Neuronal stem cell (in vitro differentiated cells): Measurements from ENCODE around the gene RNF212.

ENCODE experiments used
- DNase-seq: peaks from one replicate; pipeline ENCODE4 v3.0.0-alpha.2; 2013; ENCODE audit warnings: low spot score
- H2AFZ ChIP-seq: one replicate; pipeline ENCODE4 v1.6.1; 2013; ENCODE audit warnings: mild to moderate bottlenecking, low read length, inconsistent platforms
- H2AK5ac ChIP-seq: 2 replicates; pipeline ENCODE4 v1.6.1; 2013; ENCODE audit warnings: low read depth, mild to moderate bottlenecking, inconsistent platforms, low read length, moderate library complexity, mixed read lengths
- H2BK120ac ChIP-seq: 2 replicates; pipeline ENCODE4 v1.6.1; 2013; ENCODE audit warnings: low read depth, mild to moderate bottlenecking, inconsistent platforms, low read length, moderate library complexity, mixed read lengths
- H2BK12ac ChIP-seq: one replicate; pipeline ENCODE4 v1.6.1; 2013; ENCODE audit warnings: low read length, inconsistent platforms
- H2BK15ac ChIP-seq: 2 replicates; pipeline ENCODE4 v1.6.1; 2013; ENCODE audit warnings: mild to moderate bottlenecking, low read length, inconsistent platforms, mixed read lengths
- H2BK5ac ChIP-seq: one replicate; pipeline ENCODE4 v1.6.1; 2013; ENCODE audit warnings: inconsistent platforms, mild to moderate bottlenecking, low read length, moderate library complexity
- H3K14ac ChIP-seq: one replicate; pipeline ENCODE4 v1.6.1; 2013; ENCODE audit warnings: low read length, inconsistent platforms
- H3K18ac ChIP-seq: 2 replicates; pipeline ENCODE4 v1.6.1; 2013; ENCODE audit warnings: low read length, inconsistent platforms
- H3K23ac ChIP-seq: 2 replicates; pipeline ENCODE4 v1.6.1; 2013; ENCODE audit warnings: low read depth, mild to moderate bottlenecking, mixed read lengths, low read length, inconsistent platforms; ENCODE audit not compliant: poor library complexity
- H3K27ac ChIP-seq: replicated peaks from 3 replicates; pipeline ENCODE4 v1.5.1; 2013; ENCODE audit warnings: low read length, inconsistent platforms
- H3K27me3 ChIP-seq, 3 experiments: 2 replicates each; pipeline ENCODE4 v1.6.1; 2013; ENCODE audit warnings: low read length in 3 of 3, mild to moderate bottlenecking in 2 of 3, inconsistent platforms in 1 of 3, low read depth in 1 of 3, mixed read lengths in 1 of 3, moderate library complexity in 1 of 3; ENCODE audit not compliant: control insufficient read depth in 3 of 3, insufficient read depth in 3 of 3
- H3K36me3 ChIP-seq, 2 donors: replicated peaks in 1 of 2; 2 replicates each; pipeline ENCODE4 v1.6.1; 2013; ENCODE audit warnings: low read length in 2 of 2; ENCODE audit not compliant: control insufficient read depth in 2 of 2, insufficient read depth in 2 of 2
- H3K4ac ChIP-seq: 2 replicates; pipeline ENCODE4 v1.6.1; 2013; ENCODE audit warnings: inconsistent platforms, mild to moderate bottlenecking, low read length, moderate library complexity
- H3K4me1 ChIP-seq, 2 donors: 1 replicate in 1 of 2; 2 replicates in 1 of 2; pipeline ENCODE4 v1.6.1; 2013; ENCODE audit warnings: low read length in 2 of 2, low read depth in 1 of 2; ENCODE audit not compliant: control insufficient read depth in 2 of 2, insufficient read depth in 1 of 2
- H3K4me2 ChIP-seq: one replicate; pipeline ENCODE4 v1.6.1; 2013; ENCODE audit warnings: mild to moderate bottlenecking, low read length, inconsistent platforms; ENCODE audit not compliant: insufficient read depth, poor library complexity, severe bottlenecking
- H3K4me3 ChIP-seq, 2 donors: 2 replicates each; pipeline ENCODE4 v1.5.1; 2013; ENCODE audit warnings: low read length in 2 of 2, mild to moderate bottlenecking in 2 of 2, inconsistent platforms in 1 of 2, moderate library complexity in 1 of 2
- H3K79me1 ChIP-seq: one replicate; pipeline ENCODE4 v1.6.1; 2013; ENCODE audit warnings: low read depth, mild to moderate bottlenecking, inconsistent platforms, low read length, moderate library complexity
- H3K9ac ChIP-seq: one replicate; pipeline ENCODE4 v1.6.1; 2013; ENCODE audit warnings: mild to moderate bottlenecking, low read depth, low read length, inconsistent platforms; ENCODE audit not compliant: poor library complexity
- H3K9me3 ChIP-seq, 2 donors: replicated peaks in 1 of 2; 2 replicates each; pipeline versions ENCODE3 to v1.6.1; 2013; ENCODE audit warnings: low read length in 2 of 2, mild to moderate bottlenecking in 2 of 2, inconsistent platforms in 1 of 2, low read depth in 1 of 2, mixed read lengths in 1 of 2, moderate library complexity in 1 of 2; ENCODE audit not compliant: control insufficient read depth in 2 of 2, insufficient read depth in 1 of 2
- H4K8ac ChIP-seq: one replicate; pipeline ENCODE4 v1.6.1; 2013; ENCODE audit warnings: low read depth, mild to moderate bottlenecking, inconsistent platforms, low read length, moderate library complexity
- H4K91ac ChIP-seq: one replicate; pipeline ENCODE4 v1.6.1; 2013; ENCODE audit warnings: low read length, low read depth, mild to moderate bottlenecking, inconsistent platforms; ENCODE audit not compliant: poor library complexity
- WGBS, 2 donors: extraction: QIAGEN DNeasy Blood & Tissue Kit; methylation state at CpG; one replicate each; pipeline ENCODE4 v1.1.7; 2013; ENCODE audit warnings: missing lambda C conversion rate in 2 of 2, mixed read lengths in 1 of 2; ENCODE audit not compliant: insufficient read length in 2 of 2, insufficient replicate concordance in 1 of 2; ENCODE audit errors: extremely low coverage in 2 of 2; 5-methylcytosine and 5-hydroxymethylcytosine counted together

RNF212 gene

GRCh38 chr4:1027915-1028238 lies 85.5 kb downstream of the RNF212 start:
- Histone ChIP-seq H3K36me3 (peaks cover 21 to 27% of the 10 kb centered on the region in 2 donors), H4K91ac (no peak overlapping the region), H2AFZ (no peak overlapping the region), H2BK15ac (peak overlapping the region; percentile 58), H3K4ac (peak overlapping the region; percentile 2), H3K27ac (no peak overlapping the region), H3K27me3 (peaks cover 0 to 5% (median 0%) of the 10 kb centered on the region in 3 experiments), H3K9ac (peak overlapping the region; percentile 38), H3K18ac (peak overlapping the region; percentile 5), H4K8ac (no peak overlapping the region), H3K79me1 (peaks cover 7% of the 10 kb centered on the region), H3K23ac (no peak overlapping the region), H3K14ac (peak overlapping the region; percentile 63), H3K4me1 (peaks cover 12 to 32% of the 10 kb centered on the region in 2 donors), H2BK120ac (no peak overlapping the region), H2AK5ac (peak overlapping the region; percentile 100), H2BK5ac (peak overlapping the region; percentile 90), H3K4me3 (no peak overlapping the region), H3K4me2 (no peak overlapping the region), H2BK12ac (no peak overlapping the region), H3K9me3 (peaks cover 0 to 11% of the 10 kb centered on the region in 2 donors)
- WGBS, 2 donors = no CpG with 5 or more reads among the region's 9 CpGs
- DNase-seq = no peak

DNA sequence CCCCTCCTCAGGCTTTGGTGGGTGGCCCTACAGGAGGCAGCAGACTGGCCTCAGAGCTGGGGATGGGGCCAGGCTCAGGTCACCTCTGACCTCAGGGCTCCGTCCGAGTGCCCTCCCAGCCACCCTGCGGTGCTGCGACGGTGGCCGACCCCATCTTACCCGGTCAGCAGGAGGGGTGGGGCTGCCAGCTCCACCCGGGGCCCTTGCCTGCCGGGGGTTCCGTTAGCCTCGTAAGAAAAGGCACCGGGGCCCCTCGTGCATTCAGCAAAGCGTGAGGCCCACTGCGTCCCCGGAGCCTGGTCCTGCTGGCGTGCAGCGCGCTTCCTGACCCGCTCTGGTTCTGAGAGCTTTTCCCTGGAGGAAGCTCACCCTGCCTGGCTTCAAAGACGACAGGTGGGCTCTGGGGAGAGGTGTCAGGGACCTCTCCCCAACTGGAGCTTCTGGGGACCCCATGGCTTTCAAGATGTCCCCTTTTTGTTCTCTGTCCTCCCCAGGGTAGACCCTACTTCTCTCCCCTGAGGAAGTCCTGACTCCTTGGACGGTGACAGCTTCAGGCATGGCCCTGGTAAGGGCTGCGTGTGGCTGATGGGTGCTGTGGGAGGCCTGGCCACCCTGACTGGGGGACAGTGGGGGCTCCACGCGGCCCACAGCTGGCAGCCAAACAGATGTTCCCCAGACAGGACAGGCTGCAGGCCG lies 86.0 kb downstream of the RNF212 start:
- WGBS, 2 donors = no CpG with 5 or more reads among the region's 26 CpGs
- Histone ChIP-seq H2BK15ac (no peak overlapping the region), H3K27ac (peak overlapping the region; percentile 59), H3K4me3 (no peak overlapping the region), H4K8ac (no peak overlapping the region), H3K9ac (peak overlapping the region; percentile 38), H3K14ac (peak overlapping the region; percentile 63), H3K18ac (peak overlapping the region; percentile 5), H3K4ac (no peak overlapping the region), H4K91ac (no peak overlapping the region), H3K4me1 (peaks cover 12 to 32% of the 10 kb centered on the region in 2 donors), H3K23ac (no peak overlapping the region), H2AK5ac (peak overlapping the region; percentile 100), H2BK12ac (peak overlapping the region; percentile 41), H2BK120ac (no peak overlapping the region), H2BK5ac (peak overlapping the region; percentile 90), H3K9me3 (peaks cover 0 to 11% of the 10 kb centered on the region in 2 donors), H3K79me1 (peaks cover 7% of the 10 kb centered on the region), H3K36me3 (peaks cover 21 to 30% of the 10 kb centered on the region in 2 donors), H3K27me3 (peaks cover 0 to 4% (median 0%) of the 10 kb centered on the region in 3 experiments), H2AFZ (no peak overlapping the region), H3K4me2 (no peak overlapping the region)
- DNase-seq = no peak

- H3K23ac ChIP-seq = peak overlapping the region; percentile 98
- peaks cover 14% of the 10 kb centered on the region for H3K79me1 ChIP-seq
- H2BK15ac ChIP-seq = no peak overlapping the region
- H3K4me2 ChIP-seq = no peak overlapping the region
- H3K4me1 ChIP-seq = peaks cover 12 to 32% of the 10 kb centered on the region in 2 donors
- peaks cover 0 to 11% of the 10 kb centered on the region in 2 donors for H3K9me3 ChIP-seq
- no peak for DNase-seq
- peaks cover 23 to 33% of the 10 kb centered on the region in 2 donors for H3K36me3 ChIP-seq
- H4K91ac ChIP-seq = peak overlapping the region; percentile 3
- no peak overlapping the region for H2BK12ac ChIP-seq
- peak overlapping the region in 1 of 2 donors; percentile 10 for H3K4me3 ChIP-seq
- H3K14ac ChIP-seq = peak overlapping the region; percentile 94
- no CpG with 5 or more reads among the region's 17 CpGs for WGBS, 2 donors
- no peak overlapping the region for H3K18ac ChIP-seq
- peak overlapping the region; percentile 1 for H4K8ac ChIP-seq
- no peak overlapping the region for H2BK5ac ChIP-seq
- no peak overlapping the region for H2AFZ ChIP-seq
- peaks cover 0 to 4% (median 0%) of the 10 kb centered on the region in 3 experiments for H3K27me3 ChIP-seq
- H3K4ac ChIP-seq = no peak overlapping the region
- H3K9ac ChIP-seq = peak overlapping the region; percentile 84
- no peak overlapping the region for H3K27ac ChIP-seq
- H2BK120ac ChIP-seq = no peak overlapping the region
- H2AK5ac ChIP-seq = no peak overlapping the region
Measured at GRCh38 chr4:1026115-1026514, 87.2 kb downstream of the RNF212 start.

DNA sequence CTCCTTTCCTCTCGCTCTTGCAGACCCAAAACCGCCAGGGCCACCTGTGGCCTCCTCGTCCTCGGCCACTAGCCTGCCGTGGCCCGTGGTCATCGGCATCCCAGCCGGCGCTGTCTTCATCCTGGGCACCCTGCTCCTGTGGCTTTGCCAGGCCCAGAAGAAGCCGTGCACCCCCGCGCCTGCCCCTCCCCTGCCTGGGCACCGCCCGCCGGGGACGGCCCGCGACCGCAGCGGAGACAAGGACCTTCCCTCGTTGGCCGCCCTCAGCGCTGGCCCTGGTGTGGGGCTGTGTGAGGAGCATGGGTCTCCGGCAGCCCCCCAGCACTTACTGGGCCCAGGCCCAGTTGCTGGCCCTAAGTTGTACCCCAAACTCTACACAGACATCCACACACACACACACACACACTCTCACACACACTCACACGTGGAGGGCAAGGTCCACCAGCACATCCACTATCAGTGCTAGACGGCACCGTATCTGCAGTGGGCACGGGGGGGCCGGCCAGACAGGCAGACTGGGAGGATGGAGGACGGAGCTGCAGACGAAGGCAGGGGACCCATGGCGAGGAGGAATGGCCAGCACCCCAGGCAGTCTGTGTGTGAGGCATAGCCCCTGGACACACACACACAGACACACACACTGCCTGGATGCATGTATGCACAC lies 88.3 kb downstream of the RNF212 start:
- Histone ChIP-seq H2BK12ac (peak overlapping the region; percentile 41), H3K4me2 (no peak overlapping the region), H4K91ac (peak overlapping the region; percentile 3), H3K4ac (peak overlapping the region; percentile 53), H3K9ac (peak overlapping the region; percentile 64), H3K36me3 (peaks cover 23 to 33% of the 10 kb centered on the region in 2 donors), H3K14ac (peak overlapping the region; percentile 71), H3K27me3 (no peaks in the 10 kb centered on the region), H2BK120ac (no peak overlapping the region), H4K8ac (no peak overlapping the region), H2BK5ac (no peak overlapping the region), H3K27ac (no peak overlapping the region), H3K4me1 (peaks cover 4 to 31% of the 10 kb centered on the region in 2 donors), H2BK15ac (no peak overlapping the region), H2AK5ac (peak overlapping the region; percentile 10), H3K4me3 (peak overlapping the region in 1 of 2 donors; percentile 68), H2AFZ (no peak overlapping the region), H3K18ac (no peak overlapping the region), H3K9me3 (peaks cover 0 to 11% of the 10 kb centered on the region in 2 donors), H3K79me1 (peaks cover 16% of the 10 kb centered on the region), H3K23ac (peak overlapping the region; percentile 98)
- no peak for DNase-seq
- no CpG with 5 or more reads among the region's 32 CpGs for WGBS, 2 donors
